GM18873 (cell line): ENCODE measurements around the gene PDZRN4.

Source experiments
- ATAC-seq: cut with Tn5 transposase; IDR thresholded peaks from one replicate; pipeline ENCODE4 v1.9.1; 2021; ENCODE audit warnings: mild to moderate bottlenecking, moderate library complexity, moderate number of reproducible peaks; ENCODE audit not compliant: unreplicated experiment, low FRiP score

The PDZRN4 gene

GRCh38 chr12:41439801-41440200 is 251.7 kb downstream of the PDZRN4 start:
- no peak for ATAC-seq

DNA sequence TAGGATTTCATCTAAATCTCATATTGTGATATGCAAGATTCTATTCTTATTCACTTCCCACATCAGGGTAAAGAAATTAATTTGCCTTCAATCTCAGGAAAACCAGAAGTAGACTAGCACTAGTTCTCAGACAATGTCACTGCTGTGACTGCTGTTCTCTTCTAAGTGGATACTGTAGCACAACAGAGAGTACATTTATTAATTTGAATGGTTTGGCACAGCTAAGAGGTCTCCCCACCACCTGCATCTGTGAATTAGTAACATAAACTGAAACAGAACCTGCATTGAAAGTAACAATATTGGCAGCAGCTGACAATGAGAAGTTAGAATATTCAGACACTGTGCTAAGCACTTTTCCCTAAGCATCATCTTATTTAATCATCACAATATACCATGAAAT is 253.1 kb downstream of the PDZRN4 start:
- ATAC-seq = no peak

- no peak for ATAC-seq
These were observed 254.8 kb downstream of the PDZRN4 start for GRCh38 chr12:41442896-41443295.

DNA sequence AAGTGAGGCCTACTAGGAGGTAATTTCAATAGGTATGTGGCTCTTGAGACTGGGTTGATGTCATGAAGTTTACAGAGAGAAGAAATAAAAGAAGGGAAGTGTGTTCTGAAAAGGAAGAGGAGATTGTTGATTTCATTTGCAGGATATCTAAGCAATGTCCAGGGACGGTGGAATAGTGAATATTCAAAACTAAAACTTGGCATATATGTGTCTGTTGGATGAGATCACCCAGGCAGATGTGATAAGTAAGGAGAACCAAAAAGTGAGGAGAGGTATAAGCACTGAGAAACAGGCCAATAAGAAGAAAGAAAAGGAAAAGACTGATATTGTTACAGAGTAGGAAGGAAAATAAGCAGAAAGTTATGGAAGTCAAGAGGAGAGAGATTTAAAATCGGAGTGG is 255.6 kb downstream of the PDZRN4 start:
- ATAC-seq = no peak

- ATAC-seq = no peak
These were observed 264.8 kb downstream of the PDZRN4 start for GRCh38 chr12:41452838-41453407.

- ATAC-seq = no peak
These were observed 265.3 kb downstream of the PDZRN4 start for GRCh38 chr12:41453409-41453808.

- no peak for ATAC-seq
These were observed 271.2 kb downstream of the PDZRN4 start for GRCh38 chr12:41459111-41459905.

- no peak for ATAC-seq
These were observed 271.7 kb downstream of the PDZRN4 start for GRCh38 chr12:41459906-41460214.

GRCh38 chr12:41460906-41461305 is 272.8 kb downstream of the PDZRN4 start:
- no peak for ATAC-seq

DNA sequence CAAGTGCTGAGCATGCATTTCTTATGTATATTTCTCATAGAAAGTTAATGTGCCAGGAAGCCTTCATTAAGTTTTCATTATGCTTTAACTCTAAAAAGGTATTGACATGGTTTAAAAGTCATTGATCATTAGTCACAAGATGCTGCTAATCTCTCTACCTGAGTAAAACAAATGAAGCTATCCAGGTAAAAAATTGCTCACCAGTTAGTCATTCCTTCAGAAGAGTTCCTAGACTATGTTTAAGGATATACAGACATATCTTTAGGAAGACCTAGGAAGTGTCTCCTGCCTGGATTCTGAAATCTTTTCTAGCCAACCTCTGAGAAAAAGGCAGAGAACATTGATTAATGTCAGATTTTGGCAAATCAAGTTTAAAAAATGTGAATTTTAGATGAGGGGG is 274.2 kb downstream of the PDZRN4 start:
- no peak for ATAC-seq

DNA sequence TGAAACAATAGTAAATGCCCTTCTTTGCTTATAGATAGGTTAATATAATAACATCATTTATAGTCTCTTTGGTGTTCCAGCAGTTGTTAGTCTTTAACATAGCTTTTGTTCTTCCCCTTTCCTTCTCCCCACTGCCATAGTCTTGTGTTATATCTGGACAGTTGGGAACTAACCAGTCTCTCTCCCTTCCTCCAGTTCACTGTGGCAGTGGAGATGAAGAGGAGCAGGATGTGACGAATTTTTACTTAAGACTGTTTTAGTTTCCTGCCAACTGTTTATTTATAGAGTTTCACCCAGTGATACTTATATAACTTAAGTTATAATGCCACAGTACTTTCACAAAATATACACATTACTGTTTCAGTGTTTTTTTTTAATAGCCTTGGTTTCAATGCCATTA is 277.4 kb downstream of the PDZRN4 start:
- ATAC-seq = no peak

GRCh38 chr12:41466300-41466699 is 278.2 kb downstream of the PDZRN4 start:
- no peak for ATAC-seq

DNA sequence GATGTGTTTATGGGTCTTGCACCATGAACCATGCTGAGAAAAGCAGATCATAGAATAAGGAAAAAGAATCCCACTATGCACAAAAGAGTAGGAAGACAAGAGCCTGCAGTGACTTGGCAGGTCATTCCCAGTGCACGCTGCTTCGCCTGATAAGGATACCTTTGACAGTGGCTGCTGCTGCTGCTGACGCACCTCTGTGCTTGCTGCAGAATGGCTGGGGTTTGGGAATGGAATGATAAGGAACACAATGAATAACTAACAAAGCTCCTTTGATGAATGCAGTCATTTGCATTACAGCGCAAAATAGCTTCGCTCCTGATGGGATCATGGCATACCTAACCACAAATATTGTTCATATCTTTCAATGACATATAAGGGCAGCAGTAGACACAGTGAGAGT is 278.7 kb downstream of the PDZRN4 start:
- no peak for ATAC-seq

DNA sequence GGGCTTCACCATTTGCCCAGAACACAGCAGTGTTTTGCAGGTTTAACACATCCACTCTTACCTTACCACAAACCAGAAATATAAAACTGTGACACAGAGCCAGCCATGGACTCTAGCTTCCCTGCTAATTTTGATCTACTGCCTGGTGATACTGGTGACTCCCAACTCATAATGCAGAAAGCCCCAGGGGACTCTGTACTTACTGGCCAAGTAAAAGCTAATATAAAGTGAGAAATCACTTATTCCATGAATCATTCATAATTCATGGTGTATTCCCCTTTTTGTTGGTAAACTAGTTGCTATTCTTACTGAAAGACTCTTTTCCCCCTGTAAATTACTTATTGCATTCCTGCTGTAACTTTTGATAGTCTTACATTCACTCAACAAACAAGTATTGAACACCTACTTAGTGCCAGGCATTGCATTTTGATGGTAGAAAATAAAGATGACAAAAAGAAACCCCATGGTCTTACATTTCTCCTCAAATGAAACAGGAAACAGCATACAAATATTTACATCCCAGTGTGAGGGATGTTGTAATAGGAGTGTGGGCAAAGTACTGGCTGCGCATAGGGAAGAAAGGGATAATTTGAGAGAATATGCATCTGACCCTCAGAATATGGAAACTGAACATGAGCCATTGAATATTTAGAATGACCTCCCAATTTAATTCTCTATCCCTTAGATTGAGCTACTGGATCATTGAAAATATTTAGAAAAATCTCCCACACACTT is 279.6 kb downstream of the PDZRN4 start:
- ATAC-seq = no peak

- ATAC-seq = no peak
These were observed 280.2 kb downstream of the PDZRN4 start for GRCh38 chr12:41468341-41468740.

- no peak for ATAC-seq
These were observed 280.6 kb downstream of the PDZRN4 start for GRCh38 chr12:41468756-41469155.

- ATAC-seq = no peak
These were observed 285.3 kb downstream of the PDZRN4 start for GRCh38 chr12:41473441-41473840.

DNA sequence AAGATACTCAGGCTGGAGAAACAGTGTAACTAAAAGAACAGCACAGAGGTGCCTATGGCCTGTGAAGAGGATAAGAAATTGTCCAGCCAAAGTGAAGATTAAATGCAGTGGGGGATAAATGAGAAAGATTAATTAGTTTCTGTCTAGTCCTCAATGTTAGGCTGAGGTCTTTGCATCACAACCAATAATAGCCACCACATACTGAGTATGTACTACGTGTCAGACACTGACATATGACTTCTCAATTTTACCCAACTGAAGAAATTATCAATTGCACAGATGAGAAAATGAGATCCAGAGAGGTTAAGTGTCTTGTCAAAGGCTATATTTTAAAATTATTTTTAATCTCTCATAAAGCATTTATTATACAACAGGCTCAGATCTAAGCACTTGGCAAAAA is 285.9 kb downstream of the PDZRN4 start:
- ATAC-seq = no peak

GRCh38 chr12:41476499-41477439 is 288.6 kb downstream of the PDZRN4 start:
- ATAC-seq = no peak

DNA sequence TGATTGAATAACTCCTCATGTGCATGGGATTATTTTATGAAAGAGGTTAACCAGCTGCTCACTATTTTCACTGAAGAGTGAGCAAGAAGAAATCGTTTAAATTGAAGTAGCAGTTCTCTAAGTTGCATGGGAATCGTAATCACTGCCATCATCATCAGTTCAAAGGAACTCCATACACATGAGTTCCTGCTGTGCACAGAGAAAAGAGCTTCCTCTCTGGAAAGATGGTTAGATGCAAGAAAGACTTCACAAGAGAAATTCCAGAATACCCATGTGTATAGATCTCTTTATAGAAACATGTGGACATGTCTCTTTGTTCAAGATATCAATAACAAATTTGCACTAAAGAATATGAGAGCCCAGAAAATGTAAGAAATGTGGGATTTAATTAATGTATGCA is 291.3 kb downstream of the PDZRN4 start:
- no peak for ATAC-seq

- ATAC-seq = peak; percentile 51
These were observed 297.1 kb downstream of the PDZRN4 start for GRCh38 chr12:41485203-41485602.
